Measurements from ENCODE around the gene BMP8A.

The BMP8A gene

DNA sequence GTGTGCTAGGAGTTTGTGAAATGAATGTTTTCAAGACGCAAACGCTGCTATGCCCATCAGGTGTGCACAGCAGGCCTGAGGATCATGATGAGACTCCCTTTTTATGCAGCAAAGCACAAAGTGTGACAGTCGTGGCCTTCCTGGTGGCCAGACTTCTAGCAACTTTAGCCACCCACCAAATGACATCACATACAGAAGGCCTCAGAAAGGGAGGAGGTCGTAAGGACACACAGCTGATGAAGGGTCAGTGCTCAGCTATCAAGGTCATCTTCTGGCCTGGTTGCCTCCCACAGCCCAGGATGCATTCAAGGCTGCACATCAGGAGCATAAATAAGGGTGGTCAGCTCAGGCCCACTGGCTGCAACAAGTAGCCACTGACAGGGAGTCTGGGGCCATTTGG is 36.6 kb downstream of the BMP8A start:
- DNase-seq: no peak

DNA sequence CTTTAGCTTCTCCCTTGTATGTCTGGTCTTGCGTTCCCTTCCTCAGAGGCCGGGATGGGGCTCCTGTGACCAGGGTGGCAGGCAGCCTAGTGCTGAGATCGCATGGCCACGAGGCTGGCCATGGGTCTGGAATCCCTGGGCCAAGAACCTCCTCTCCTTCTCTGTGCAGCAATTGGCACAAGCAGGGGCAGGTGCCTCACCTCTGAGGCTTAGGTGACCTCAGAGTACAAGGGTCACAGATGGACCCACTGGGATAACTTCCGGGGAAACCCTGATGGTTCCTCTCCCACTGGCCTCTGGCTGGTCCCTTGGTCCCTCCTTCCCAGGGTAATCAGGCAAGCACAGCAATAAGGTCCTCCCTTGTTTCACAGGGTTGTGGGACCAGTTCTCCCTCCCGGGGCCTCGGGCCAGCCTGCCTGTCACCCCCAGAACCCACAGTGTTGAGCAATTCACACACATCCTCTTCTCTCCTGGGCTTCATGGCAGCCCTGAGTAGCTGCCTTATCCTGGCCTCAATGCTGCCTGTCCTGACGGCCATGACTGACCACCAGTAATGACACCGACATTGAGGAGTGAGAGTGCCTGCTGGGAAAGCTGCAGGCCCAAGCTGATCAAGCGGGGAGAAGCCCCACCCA is 38.6 kb downstream of the BMP8A start:
- no peak for DNase-seq

DNA sequence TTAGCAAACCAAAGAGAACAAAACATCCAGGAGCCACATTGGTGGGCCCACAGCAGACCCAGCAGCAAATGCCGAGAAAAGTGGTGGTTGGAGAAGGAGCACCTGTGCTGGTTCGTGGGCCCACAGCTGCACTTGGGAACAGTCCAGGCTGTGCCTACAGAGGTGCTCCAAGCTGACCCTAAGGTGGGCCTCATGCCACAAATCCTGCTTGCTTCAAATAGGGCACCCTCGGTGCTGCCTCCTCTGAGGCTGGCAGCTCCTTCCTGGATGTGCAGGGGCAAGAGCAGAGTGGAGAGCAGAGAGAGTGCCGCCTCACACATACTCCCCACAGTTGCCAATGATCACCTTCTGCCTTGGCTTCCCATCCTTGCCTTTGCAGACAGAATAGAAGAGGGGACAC is 40.1 kb downstream of the BMP8A start:
- no peak for DNase-seq

DNA sequence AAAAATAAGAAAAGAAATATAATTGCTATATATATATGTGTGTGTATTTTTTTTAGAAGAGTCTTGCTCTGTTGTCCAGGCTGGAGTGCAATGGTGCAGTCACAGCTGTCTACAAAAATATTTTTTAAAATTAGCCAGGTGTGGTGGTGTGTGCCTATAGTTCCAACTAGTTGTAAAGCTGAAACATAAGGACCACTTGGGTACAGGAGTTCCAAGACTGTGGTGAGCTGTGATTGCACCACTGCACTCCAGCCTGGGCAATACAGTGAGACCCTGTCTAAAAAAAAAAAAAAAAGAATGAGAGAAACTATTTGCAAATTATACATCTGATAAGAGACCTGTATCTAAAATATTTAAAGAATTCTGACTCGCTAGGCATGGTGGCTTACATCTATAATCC is 42.0 kb downstream of the BMP8A start:
- DNase-seq: no peak

DNA sequence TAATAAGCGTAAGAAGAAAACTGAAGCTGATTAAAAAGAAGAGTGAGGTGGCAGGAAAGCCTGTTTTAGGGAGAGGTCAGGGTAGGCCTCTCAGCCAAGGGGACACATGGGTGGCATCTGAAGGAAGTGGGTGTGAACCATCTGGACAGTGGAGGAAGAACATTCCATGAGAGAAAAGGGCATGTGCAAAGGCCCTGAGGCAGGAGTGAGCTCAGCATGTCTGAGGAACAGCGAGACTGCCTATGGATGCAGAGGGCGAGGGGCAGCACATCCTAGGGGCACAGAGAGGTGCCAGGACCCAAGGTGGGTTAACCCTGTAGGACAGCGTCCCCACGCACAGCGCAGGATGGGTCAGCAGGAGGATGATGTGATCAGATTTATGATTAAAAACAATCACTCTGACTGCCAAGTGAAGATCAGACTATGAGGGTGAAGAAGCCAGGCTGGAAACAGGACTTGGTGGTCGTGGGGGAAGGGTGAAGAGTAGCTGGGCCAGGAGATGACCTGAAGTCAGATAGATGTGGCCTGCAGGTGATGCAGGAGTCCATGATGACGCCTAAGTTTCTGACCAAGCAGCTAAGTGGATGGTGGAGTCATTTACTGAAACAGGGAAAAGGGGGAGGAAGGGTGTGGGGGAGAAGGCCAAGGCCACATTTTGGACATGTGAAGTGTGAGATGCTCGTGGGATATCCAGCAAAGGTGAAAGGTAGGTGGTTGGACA is 47.3 kb downstream of the BMP8A start:
- no peak for DNase-seq

DNA sequence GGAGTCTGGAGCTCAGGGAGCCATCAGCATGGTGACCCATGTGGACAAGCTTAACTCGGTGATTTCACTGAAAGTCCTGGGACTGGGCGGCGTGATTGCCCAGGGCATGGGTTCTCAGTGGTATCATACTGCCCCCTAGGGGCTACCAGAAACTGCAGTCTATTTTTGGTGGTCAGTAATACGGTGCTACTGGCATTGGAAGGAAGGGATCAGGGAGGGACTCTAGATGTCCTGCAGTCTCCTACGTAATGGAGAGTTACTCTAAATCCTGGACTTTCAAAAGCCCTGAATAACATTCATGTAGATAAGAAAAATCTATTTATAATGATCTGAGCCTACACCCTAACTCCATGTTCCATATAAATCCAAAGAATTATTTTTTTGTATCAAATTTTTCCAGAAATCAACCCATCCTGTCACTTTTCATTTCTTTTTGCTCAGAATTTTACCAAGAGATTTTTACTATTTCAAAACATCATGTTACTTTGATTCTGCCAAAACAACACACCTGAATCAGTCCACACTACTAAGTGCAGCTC is 47.9 kb downstream of the BMP8A start:
- DNase-seq: no peak

DNA sequence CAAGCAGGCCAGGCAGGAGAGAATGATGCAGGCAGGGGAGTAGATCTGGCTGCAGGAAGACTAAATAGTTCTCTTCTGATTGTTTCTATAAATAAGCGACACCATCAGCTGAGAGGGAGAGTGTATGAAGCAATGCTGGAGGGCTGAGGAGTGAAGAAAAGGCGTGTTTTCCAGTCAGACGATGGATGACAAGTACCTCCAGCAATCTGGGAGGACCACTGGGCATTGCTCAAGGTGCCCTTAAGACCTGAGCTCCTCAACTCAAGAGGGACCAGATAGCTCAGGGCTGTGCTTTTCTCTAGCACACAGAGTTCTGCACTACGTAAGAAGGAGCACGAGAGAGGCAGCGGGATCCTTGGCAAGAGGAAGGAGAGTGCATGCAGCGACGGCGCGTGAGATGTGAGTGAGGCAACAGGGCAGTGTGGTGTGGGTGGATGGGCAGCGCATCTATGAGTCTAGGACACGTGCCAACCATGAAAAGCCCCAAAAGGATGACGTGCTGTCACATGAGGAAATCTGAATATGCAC is 49.1 kb downstream of the BMP8A start:
- no peak for DNase-seq

DNA sequence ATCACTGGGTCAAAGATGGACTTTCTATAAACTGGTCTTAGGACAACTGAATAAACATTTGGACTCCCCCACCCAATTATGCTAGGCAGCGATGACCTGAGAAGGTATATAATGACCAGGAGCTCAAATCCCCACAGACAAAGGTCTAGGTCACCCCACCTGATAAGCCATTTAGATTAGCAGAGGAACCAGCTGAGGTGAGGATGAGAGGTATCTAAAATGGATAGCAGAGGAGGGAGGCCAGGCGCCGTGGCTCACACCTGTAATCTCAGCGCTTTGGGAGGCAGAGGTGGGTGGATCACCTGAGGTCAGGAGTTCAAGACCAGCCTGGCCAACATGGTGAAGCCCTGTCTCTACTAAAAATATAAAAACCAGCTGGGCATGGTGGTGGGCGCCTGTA is 51.5 kb downstream of the BMP8A start:
- no peak for DNase-seq

DNA sequence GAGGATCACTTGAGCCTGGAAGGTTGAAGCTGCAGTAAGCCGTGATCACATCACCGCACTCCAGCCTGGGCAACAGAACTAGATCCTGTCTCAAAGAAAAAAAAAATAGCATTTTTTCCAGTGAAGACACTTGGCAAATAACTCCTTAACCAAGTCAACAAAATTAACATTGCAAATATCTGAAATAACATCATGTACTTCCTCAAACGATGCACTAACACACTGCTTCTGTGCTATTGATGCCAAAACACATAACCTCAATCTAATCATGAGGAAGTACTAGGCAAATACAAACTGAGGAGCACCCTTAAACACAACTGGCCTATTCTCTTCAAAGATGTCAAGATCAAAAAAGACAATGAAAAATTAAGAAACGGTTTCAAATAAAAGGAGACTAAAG is 52.9 kb downstream of the BMP8A start:
- no peak for DNase-seq

DNA sequence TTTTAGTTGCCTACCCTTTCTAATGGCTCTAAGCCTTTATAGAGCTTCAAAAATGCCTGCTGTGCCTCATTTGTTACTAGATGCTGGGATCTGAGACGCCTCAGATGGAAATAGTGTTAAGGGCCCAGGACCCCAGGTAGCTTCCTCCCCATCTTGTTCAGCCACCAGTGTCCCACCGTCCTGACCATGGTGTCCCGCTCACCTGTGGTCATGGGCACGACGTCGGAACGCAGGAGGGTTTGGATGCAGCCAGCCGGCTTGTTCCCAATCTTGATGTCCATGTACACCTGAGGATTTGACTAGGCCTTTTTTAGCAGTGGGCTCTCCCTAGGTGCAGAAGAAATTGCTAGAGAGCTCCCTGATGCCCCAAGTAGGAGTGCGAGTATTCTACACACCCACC is 54.1 kb downstream of the BMP8A start:
- no peak for DNase-seq

DNA sequence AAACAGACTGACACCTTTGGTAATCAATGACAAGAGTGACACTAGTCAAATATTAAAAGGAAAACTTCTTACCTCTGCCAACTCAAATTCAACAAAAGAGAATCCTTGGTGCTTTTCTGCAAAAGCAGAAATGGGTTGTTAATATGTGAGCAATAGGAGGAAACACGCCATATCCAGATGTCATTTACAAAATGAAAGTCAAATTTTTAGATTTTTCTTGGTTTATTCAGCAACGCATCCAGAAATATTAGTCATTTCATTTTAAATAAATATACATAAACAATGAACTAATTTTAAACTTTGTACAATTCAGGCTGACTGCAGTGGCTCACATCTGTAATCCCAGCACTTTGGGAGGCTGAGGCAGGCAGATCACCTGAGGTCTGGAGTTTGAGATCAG is 62.8 kb downstream of the BMP8A start:
- DNase-seq: no peak

DNA sequence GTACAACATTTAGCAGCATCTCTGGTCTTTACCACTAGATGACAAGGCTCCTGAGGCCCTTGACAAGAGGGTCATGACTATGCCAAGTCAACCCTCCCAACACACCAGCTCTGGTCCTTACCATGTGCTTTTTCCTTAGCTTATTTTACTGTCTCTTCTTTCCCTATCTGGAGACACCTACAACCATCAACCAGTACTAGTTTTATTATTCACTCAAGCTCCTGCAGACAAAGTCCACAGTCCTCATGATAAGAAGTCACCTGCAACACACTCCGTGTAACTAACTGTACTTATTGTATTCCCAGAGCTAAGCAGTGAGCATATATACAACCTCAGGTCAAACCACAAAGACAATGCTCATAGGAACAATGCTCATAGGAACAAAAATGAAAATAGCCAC is 69.8 kb downstream of the BMP8A start:
- no peak for DNase-seq

DNA sequence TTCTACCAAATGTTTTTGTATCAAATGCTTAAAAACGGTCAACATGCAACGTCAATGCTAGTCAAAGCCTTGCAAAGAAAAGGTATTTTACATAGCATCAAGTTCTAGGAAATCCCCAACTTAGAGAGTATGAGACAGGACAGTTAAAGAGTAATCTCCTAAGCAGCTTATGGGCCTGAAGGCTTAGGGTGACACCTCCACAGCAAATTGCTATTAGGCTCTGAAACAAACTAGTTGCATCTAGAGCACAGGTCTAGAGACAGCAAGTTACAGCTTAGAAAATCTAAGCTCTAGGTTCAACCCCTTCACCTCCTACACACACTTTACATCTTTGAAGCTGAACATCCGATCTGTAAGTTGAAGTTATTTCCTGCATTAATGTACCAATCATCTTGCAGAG is 71.5 kb downstream of the BMP8A start:
- DNase-seq: no peak

DNA sequence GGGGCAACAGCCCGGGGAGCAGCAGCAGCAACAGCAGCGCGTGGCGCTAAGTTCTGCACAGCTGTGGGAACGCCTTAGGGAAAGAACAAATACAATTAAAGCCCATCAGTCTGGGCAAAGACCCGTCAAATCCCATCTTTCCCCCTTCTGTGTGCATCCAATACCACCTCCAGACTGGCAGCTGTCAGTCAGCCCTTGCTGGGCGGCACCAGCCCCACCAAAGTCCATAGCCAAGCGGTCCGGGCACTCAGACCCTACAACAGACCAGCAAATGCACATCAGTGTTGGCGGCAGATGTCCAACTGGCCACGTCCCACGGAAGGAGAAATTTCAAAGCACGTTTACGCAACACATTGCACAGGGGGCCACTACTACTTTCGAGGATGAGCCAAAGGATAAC is 72.2 kb downstream of the BMP8A start:
- DNase-seq: no peak

DNA sequence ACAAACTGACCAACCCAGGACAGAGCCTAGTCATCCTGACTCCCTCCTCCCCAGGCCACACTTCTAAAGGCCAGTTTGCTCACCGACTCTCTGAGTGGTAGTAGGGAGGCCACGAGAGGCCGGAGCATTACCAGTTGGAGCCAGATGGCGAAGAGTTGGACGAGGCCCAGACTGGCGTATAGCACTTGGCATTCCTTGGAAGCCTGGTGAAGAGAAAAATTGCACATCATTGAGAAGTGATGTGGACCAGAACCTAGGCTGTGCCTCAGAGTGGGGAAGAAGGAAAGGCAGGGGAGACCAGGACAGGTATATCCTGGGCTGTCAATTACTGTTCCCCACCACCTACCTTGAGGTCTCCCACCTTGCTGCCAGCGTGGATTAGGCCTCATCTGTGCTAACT is 72.9 kb downstream of the BMP8A start:
- no peak for DNase-seq

DNA sequence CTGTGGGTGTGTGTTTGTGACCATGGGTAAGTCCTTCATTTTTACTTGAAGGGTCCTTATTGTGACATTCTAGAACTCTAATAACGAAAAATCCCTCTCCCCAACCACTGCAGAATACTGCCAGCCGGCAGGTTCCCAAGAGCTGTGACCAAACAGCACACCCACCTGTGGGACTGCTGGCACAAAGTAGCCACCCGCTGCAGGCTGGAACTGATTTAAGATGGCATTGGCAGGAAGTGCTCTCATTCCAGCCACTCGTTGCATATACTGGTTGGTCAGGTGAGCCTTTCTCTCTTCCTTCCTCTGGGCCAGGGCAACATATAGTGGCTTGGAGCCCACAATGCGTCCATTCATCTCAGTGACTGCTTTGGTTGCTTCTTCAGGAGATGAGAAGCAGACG is 73.5 kb downstream of the BMP8A start:
- no peak for DNase-seq

DNA sequence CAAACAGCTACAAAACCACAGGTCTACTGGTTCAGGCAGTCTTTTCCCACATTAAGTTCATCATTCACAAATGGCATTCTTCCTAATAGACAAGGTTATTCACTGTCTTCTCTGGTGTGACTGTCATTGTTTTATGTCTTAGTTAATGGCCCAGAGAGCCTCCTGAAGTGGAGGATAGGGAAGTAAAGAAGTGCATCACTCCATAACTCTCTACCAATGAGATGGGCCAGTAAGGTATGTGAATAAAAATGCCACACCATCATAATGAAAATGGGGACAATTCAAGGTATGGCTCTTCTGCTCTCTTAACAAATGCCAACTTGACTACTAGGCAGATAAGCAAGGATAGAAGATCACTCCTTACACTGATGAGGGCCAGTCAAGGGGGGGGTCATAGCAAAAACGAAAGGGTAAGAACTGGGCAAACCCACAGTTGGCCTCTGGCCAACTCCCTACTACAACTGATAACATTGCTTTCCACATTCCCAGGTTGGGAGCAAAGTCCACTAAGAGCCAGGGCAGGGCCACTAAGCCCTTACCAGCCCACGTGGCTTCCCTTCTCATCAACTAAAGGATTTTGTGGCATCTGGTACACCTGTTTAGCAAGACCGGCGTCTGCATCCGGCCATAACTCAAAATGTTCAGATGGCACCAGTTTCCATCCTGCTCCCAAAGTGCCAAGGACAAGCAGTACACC is 75.2 kb downstream of the BMP8A start:
- no peak for DNase-seq

DNA sequence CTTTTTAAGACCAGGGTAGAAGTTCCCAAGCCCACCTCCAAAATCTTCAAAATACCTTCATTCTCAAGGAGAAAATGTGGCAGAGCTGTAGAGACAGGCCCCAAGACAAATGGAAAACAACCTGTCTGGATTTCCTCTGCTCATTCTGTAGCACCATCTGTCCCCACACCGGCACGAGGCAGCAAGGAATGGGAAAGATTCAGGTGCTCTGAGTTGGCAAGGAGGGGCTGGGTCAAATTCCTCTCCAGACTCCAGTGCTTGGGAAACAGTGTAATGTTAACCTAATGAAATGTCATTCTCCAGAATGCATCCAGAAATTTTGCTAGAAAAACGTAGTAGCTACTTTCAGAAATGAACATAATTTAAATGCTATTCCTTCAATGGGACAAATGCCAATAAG is 75.9 kb downstream of the BMP8A start:
- no peak for DNase-seq

DNA sequence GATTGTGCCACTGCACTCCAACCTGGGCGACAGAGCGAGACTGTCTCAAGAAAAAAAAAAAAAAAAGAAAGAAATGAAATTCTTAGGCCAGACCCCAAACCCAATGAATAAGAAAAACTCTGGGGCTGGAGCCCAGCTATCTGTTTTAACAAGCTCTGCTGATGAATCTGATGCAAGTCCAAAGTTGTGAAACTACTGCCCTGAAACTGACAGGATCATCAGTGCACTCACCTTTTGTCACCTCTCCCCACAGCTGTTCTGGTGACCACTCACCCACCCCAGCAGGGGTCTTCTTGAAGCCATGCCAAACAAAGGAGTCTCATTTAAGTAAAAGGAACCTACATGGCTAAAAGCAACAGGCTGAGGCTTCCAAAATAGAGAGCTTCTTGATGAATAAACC is 76.8 kb downstream of the BMP8A start:
- no peak for DNase-seq

DNA sequence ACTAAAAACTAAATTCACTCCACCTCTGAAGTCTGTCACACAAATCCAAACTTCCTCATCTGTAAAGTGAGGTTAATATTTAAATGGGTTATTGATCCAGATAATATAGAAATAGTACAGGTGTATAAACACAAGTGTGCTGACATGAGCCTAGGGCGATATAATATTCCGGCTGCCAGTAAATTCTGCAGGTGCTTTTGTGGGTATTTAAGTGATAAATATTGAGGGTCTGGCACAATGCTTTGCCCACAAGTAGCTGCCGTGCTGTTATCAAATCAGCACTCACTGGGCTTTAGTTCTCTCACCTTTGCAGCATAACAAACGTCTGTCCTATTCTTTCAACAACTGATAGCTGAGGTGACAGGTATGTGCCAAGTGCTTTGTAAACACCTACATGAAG is 77.6 kb downstream of the BMP8A start:
- DNase-seq: no peak

DNA sequence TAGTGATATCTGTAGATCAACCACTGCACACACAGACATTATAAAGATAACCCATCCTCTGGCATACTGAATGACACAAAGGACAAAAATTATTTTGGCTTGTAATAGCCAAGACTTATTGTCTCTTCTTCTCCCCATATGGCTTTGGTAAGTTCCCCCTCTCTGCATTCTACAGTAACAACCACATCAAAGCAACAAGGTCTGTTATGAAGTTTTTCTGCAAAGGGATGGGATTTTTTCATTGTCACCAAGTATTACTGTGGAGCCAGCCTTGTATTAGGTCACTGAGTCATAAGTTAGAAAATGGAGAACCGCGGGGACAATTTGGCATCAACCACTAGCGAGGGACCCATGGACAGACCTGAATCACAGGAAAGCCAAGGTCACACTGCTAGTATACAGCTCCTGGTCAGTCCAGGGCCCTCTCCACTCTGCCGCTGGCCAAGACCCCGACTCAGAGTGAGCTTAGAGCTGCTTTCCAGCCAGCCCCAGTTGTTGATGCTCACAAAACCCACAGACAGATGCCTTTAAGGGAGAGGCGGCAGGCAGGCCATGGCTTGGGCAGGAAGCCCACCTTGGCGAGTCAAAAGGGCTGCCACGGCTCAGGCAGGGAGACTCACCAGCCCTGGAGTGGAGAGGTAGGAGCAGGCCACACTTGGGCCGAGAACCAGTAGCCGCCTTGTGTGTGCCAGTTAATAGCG is 79.2 kb downstream of the BMP8A start:
- DNase-seq: no peak

DNA sequence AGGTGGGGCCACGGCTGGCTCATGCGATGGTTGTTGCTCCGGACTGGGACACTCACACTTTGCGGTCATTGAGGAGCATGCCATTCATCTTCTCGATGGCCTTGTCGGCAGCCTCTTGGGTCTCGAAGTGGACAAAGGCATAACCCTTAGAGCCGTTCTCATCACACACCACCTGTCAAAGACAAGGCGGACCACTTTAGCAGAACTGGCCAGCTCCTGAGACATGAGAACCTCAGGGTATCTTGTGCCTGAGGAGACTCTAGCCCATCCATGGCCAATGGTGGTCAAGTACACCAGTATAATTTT is 79.7 kb downstream of the BMP8A start:
- DNase-seq: no peak

DNA sequence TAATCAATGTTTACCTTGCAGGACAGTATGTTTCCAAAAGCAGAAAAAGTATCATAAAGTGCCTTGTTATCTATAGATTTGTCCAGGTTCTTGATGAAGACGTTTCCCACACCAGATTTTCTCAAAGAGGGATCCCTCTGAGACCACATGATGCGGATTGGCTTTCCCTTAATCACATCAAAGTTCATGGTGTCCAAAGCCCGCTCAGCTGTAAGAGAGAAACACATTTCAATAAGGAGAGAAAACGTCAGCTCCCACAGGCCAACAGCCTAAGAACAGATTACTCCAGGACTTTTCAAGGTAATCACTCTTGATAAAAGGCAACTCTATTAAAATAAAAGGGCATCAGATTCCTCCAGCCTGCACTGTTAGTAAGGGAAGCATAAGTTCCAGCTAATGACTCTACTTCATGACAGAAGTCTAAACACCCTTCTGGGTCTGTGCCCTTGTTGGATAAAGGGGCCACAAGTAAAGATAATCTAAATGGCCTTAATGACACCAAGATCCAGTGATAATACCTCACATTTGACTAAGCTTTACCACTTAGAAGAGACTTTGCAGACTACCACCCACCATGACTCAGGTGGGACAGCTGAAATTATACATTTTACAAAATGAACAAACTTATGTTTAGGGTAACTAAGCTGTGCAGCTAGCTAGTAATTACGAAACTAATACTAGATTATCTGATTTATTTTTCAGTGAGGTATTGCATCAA is 81.1 kb downstream of the BMP8A start:
- DNase-seq: no peak

Measured in NCI-H187 treated with DMSO at 0.1 percent for 48 hours (cell line).